NCI-H226 (cell line): ENCODE data around the gene ARGFX.

ENCODE experiments used
- DNase-seq: peaks from one replicate; pipeline ENCODE4 v3.0.0-alpha.2; 2015

ARGFX gene

DNA sequence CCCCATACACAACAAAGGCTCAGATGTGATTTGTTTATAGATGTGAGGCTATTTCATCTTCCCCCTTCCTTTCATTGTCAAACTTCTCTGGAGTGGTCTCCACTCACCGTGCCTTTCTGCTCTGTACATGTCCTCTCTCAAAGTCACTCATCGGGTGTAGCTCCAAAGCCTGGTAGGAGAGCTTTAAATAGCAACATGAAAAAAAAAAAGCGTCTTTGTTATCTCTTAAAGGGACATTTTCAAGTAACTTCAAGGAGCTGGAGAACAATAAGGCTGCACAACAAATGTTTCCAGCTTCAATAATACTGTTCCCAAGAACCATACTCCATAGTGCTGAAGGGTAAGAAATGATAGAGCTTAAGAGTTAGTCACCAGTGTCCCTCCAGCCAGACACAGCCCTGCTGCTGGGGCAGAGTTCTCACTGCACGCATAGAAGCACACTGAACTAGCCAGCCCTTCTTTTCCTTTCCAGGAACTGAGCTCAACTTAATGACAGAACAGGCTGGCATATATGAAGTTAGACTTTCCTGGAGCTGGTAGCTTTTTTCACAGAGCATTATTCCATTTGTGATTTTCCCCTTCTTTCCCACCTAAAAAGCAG is 33.6 kb downstream of the ARGFX start:
- DNase-seq: no peak

DNA sequence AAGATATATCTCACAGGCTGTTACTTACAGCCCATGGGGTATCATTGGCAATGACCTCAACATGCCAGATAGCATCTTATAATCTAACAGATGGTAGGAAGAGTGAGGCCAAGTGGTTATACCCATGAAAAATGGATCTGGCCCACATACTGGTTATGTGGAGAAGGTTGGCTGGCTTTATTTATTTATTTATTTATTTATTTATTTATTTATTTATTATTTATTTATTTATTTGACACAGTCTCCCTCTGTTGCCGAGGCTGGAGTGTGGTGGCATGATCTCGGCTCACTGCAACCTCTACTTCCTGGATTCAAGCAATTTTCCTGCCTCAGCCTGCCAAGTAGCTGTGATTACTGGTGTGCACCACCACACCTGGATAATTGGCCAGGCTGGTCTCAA is 37.0 kb downstream of the ARGFX start:
- DNase-seq: no peak

DNA sequence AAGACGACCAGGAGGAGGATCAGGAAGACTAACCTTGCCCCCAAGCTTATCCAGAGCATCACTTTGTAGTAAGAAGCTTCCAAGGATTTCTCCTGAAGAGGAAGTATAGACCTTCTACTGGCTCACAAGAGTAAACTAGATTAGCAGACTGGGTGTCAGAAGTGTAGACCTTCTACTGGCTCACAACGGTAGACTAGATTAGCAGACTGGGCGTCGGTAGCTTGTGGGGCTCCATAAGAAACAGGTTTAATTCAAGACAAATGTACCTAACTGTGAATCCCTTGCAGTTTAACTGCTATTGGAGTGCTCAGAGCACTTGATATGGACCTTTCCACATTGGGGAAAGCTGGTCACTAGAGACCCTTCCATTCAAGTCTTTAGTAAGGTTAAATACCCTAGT is 38.4 kb downstream of the ARGFX start:
- DNase-seq: no peak
